Ecto neural progenitor cell (in vitro differentiated cells): Measurements from ENCODE around the gene ZNF862.
"Not testable (repeated sequence)": the region's sequence is repeated elsewhere in the genome, so short reads cannot be mapped to it uniquely, and the experiment has no call there.

Source experiments
- DNase-seq: peaks from one replicate; pipeline ENCODE4 v3.0.0-alpha.2; 2018; ENCODE audit warnings: low spot score

ZNF862 gene

DNA sequence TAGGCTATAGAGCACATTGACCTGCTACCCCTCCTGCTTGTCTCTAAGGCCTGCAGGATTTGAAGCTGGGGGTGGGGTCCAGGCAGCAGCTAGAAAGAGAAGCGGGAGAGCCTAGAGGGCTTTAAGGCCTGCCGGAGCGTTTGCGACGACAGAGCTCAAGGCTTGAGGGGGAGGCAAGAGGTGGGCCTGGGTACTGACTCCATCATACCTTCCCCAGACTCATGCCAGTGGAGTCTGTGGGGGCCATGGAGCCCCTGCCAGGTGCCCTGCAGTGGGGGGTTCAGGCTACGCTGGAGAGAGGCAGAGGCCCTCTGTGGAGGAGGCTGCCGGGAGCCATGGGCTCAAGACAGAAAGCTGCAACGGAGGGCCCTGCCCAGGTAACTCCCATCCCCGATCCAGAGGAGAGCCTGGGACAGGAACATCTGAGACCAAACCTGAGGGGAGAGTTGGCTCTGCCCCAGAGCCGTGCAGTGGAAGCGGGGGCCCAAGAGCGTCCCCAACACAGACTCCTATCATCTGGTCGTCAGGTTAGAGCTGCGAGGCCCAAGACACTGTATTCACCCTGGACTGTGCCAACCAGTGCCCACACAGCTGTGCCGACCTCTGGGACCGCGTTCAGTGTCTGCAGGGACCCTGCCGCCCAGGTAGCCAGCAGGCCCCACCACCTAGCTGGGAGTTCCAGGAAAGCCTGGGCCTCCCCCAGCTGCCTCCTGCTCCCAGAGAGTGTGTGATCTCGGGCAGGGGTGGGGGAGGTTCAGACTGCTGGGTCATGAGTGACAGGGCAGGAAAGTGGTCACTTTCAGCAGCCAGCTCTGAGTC, 13.2 kb upstream of the ZNF862 start:
- DNase-seq, result no peak

DNA sequence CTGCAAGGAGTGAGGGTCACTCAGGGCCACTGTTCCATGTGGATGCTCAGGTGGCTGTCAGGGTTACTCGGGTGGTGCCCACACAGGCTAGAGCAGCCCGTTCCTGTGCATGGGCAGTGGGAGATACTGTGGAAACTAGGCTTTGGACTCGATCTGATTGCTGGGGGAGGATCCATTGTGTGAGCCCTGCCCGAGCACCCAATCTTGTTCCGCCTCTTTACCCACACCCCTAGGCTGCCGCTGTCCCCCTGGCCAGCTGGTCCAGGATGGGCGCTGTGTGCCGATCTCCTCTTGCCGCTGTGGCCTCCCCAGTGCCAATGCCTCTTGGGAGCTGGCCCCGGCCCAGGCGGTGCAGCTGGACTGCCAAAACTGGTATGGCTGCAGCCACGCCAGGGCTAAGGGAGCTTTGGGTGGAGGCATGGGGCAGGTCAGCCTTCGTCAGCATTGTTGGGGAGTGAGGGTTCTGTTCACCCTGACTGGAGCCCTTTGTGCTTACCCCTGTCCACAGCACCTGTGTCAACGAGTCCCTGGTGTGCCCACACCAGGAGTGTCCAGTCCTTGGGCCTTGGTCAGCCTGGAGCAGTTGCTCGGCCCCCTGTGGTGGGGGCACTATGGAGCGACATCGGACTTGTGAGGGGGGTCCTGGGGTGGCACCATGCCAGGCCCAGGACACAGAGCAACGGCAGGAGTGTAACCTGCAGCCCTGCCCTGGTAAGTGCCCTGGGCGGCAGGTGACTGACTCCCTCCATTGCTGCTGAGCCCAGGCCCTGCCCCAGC, 12.4 kb upstream of the ZNF862 start:
- no peak for DNase-seq

DNA sequence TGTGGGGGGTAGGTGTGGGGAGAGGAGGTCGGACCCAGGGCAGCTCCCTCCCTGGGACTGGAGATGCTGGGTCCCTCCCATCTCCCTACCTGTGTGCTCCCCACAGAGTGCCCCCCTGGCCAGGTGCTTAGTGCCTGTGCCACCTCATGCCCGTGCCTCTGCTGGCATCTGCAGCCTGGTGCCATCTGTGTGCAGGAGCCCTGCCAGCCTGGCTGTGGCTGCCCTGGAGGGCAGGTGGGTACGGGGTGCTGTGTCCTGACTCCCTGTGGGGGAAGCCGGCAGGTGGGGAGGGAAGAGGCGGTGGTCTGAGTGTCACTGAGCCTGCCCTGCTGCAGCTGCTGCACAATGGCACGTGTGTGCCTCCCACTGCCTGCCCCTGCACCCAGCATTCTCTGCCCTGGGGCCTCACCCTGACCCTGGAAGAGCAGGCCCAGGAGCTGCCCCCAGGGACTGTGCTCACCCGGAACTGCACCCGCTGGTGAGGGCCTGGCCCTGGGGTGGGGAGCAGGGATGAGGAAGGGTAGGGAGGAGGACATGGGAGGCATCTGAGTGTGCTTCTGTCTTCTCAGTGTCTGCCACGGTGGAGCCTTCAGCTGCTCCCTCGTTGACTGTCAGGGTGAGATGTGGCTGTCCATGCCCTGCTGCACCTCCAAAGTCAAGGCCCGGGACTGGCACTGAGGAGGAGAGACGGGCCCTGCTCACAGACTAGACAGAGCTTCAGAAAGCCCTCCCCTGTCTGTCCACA, 11.7 kb upstream of the ZNF862 start:
- no peak for DNase-seq

DNA sequence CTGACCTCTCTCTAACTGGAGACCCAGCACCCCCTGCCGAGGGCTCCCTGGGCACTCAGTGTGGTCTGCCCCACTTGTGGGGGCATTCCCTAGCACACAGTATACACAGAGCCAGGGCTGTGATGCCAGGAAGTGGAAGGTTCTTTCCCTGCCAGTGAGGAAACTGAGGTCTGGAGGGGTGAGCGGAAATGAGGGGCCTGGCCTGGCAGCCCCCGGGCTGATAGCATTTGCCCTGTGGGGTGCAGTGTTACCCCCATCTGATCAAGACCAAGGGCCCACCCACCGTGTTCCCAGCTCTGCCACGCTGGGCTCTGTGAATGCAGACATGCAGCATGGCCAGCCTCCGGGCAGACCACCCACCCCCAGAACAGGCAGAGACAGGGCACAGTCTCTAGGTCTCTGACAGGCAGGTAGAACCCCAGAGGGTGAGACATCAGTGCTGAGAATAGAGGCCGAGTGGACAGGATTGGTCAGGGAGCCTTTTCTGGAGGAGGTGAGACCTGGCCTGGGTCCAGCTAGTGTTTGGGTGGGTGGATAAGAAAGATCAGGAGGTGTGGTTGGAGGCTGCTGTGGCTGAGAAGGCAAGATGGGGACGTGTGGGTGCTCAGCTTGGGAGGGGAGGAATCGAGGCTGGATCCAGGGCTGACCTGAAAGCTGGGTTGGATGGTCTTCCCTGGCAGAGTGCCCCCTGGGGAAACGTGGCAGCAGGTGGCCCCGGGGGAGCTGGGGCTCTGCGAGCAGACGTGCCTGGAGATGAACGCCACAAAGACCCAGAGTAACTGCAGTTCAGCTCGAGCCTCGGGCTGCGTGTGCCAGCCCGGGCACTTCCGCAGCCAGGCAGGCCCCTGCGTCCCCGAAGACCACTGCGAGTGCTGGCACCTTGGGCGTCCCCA, 10.8 kb upstream of the ZNF862 start:
- DNase-seq, result no peak

DNA sequence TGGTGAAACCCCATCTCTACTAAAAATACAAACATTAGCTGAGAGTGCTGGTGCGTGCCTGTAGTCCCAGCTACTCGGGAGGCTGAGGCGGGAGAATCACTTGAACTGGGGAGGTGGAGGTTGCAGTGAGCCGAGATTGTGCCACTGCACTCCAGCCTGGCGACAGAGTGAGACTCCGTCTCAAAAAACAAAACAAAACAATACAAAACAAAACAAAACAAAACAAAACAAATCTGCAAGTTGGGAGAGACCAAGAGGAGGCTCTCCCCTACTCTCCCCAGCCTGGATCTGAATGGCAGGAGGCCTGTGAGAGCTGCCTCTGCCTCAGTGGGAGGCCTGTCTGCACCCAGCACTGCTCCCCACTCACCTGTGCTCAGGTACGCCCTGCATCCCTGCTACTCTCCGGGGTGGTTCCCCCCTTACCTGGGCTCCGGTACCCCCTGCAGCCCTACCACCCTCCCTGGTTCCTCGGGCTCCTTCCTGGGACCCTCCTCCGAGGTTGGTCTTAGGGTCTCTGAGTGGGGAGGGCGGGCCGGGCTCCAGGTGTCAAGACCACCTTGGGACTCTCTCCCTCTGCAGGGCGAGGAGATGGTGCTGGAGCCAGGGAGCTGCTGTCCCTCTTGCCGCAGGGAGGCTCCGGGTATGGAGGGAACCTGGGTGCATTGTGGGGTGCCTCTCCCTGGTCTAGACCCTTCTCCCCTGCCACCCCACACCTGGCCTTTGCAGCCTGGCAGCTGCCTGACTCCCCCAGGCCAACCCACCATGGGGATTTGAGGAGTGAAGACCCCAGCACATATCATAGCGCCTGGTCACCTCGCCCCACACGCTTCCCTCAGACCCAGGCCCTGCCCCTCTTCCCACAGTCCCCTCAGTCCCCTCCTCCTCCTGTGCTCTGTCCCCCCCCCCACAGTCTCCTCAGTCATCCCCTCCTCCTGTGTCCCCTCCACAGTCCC, 9.5 kb upstream of the ZNF862 start:
- no peak for DNase-seq

DNA sequence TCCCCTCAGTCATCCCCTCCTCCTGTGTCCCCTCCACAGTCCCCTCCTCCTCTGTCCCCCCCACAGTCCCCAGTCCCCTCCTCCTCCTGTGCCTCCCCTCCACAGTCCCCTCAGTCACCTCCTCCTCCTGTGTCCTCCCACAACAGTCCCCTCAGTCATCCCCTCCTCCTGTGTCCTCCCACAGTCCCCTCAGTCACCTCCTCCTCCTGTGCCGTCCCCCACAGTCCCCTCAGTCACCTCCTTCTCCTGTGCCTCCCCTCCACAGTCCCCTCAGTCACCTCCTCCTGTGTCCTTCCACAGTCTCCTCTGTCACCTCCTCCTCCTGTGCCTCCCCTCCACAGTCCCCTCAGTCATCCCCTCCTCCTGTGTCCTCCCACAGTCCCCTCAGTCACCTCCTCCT, 7.6 kb upstream of the ZNF862 start:
- not testable (repeated sequence) for DNase-seq

DNA sequence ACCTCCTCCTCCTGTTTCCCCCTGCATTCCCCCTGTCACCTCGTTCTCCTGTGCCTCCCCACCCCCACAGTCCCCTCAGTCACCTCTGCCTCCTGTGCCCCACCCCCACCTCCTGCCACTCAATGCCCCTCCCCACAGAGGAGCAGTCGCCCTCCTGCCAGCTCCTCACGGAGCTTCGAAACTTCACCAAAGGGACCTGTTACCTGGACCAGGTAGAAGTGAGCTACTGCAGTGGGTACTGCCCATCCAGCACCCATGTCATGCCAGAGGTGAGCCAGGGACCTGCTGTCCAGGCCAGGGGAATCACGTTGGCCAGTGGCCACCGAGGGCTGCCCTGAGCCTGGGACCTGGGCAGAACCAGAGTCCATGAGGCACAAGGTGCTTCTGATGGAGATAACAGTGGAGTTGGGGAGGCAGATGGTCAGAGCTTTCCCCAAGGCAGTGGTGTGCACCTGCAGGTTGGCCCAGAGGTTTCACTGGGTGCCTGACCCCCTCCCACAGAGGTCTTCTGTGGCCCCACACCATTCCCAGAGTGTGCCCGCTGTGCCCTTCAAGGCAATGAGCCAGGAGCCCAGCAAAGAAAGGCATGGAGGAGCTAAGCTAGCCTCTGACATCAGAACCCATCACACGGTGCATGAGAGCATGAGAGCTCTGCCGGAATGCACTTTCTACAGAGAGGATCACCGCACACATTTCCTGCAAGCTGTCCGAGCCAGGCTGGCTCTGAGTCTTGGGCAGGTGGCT, 7.0 kb upstream of the ZNF862 start:
- no peak for DNase-seq

DNA sequence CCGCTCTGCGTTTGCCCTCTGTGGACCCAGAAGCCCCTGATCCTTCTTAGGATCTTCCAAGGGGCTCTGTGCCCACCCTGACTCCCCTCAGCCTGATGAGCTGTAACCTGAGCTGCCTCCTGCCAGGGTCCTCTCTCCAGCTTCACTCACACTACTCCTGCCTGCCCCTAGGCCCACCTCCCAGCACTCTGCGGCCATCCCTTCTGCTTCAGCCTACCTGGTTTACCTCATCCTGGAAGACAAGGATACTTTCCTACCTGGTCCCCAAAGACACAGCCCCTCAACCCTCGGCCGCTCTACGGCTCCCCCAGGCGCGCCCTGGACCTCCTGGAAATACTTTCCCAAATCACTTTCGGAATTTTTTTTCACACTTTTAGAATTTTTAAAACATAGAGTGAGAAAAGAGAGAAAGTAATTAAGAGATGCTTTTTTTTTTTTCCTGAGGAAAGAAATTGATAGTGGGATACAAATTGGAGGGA, 6.4 kb upstream of the ZNF862 start:
- no peak for DNase-seq

DNA sequence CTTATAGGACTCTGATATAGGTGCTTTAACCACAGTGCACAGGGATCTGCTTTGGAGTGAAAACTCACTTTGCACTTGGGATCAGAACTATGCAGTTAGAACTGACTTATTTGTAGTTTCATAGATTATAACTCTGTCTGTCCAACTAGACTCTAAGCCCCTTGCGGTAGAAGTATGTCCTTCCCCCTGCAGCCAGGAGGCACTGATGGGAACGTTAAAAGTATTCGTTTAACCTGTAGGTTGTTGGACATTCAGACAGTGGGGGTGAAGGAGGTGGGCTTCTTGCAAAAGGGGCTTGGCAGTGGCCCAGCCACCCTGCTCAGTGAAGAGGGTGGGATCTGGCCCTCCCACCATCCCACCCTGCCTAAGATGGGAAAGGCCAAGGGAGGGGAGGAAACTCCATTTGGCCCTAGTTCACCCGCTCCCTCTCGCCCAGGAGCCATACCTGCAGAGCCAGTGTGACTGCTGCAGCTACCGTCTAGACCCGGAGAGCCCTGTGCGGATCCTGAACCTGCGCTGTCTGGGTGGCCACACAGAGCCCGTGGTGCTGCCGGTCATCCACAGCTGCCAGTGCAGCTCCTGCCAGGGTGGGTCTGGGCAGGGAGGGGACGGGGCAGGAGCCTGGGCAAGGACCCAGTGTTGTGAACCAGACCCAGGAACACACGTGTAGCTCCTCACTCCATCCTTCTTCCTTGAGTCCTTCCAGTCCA, 5.7 kb upstream of the ZNF862 start:
- DNase-seq, result no peak

DNA sequence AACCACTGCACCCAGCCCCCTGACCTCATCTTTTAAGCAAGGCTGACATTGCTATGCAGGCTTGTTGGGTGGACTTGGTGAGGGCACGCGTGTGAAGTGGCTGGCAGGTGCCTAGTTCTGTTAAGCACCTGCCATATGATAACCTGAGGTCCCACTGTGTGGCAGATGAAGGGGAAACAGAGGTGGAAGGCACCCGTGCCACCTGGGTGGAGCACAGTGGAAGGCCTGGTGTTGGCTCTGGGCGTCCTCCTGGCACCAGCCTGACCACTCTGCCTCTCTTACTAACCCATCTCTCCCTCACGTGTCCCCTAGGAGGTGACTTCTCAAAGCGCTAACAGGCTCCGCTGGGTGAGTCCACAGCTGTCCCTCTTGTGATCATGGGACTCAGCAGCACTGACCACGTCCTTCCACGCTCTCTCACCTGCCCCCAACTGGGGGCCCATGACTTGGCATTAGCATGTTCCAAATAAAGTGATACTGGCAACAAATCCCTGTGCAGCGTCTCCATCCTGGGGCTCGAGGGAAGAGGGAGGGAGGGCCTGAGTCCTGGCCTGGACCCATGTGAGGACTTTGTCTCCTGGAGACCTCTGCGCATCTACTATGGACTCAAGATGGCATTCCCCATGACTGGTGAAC, 4.6 kb upstream of the ZNF862 start:
- DNase-seq, result no peak

DNA sequence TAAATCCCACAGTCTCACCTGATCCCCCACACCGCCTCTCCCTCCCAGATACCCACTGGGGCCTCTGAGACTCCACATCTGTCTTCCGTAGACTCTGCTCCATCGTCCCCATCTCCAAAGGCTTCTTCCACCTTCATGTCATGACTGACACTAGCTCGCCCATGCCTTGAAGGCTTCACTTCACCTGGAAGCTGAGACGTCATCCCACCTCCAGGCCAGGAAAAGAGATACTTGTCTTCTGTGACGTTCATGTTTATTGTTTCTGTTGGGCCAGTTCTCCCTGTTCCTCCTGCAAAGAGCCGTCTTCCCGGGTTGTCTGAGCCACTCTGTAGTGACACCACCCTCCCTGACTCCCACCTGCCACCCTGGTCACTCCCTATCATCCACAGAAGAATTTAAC, 3.6 kb upstream of the ZNF862 start:
- DNase-seq, result no peak

DNA sequence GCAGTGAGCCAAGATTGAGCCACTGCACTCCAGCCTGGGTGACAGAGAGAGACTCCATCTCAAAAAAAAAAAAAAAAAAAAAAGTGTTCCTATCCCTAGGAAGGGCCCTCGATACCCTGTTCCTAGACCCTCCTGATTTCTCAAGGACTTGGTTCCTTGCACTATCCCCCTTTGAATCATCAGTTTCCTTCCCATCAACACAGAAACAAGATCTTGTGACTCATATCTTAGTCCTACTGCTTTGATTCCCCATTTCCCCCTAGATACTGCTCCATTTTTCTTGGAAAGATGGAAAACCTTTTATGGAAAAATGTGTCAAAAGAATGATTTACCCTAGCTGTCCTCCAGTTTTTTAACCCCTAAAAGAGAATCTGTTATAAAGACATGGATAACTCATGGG, 1.7 kb upstream of the ZNF862 start:
- no peak for DNase-seq

DNA sequence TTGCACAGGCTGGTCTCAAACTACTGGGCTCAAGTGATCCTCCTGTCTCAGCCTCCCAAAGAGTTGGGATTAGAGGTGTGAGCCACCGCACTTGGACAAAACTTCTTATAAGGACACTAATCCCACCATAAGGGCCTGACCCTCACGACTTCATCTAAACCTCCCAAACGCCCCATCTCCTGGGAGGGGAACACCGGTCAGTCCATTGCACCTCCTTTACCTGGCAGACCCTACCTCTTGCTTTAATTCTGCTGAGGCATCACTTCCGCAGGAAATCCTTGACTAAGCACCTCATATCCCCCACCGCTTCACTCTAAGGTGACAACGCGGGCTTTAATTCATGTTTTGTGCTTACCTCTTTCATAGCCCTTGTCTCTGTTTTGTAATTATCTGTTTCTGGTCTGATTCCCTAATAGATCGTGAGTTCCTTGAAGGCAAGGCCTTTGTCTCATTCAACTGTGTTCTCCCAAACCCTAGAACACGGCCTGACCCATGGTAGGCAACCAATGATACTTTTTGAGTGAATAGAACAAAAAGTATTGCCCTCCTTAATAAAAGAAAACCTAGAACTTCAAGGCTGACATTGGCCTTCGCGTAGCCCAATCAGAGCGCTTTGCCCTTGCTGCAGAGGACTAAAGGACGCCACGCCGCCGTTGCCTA, 481 bp upstream of the ZNF862 start:
- no peak for DNase-seq

DNA sequence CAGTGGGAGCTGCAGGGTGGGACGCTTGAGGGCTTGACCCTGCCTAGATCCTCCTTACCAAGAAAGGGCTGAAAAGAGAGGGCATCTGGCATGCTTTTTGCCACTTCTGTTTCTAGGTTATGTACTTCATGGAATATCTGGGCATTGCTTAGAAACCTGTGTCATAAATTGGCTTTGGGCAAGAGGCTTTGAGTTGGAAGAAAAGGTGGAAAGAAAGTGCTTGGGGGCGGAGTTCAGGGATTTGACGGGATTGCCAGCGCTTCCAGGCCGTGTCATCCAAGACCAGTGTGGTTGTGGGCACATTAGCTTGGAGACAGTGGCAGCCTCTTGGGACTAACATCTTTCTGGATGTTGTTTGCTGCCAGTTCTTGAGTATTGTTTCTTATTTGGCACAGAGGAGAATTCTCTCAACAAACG, 825 bp downstream of the ZNF862 start:
- DNase-seq, result no peak

DNA sequence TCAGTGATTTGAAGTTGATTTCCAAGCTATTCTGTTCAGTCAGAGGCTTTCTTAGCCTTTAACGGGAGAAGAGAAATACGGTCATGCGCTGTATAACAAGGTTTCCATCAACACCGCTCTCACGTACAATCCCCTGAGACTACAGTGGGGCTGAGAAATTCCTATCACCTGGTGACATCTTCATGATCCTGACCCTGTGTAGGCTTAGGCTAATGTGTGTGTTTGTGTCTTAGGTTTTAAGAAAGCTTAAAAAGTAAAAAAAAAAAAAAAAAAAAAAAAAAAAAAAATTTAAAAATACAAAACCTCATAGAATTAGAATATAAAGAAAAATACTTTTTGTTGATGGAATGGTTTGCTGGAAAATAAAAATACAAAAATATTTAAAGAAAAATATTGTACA, 1.8 kb downstream of the ZNF862 start:
- DNase-seq, result no peak

DNA sequence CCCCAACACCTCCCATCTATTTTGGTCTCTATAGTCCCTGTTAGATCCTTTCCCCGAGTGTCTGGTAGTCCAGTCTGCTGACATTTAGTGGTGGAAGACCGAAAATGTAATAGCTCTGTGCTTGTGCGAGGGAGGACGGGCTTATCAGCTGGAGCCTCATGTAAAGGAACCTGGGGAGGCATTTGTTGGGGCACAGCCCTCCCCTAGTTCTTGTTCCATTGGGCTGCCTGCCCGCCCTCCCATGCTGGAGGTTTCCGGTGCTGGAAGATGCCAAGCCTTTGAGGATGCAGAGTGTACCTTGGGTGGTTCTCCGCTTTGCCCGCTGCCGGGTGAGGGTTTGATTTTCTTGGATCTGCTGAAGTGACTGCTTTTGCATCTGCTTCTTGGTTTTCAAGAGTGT, 5.4 kb downstream of the ZNF862 start:
- no peak for DNase-seq

DNA sequence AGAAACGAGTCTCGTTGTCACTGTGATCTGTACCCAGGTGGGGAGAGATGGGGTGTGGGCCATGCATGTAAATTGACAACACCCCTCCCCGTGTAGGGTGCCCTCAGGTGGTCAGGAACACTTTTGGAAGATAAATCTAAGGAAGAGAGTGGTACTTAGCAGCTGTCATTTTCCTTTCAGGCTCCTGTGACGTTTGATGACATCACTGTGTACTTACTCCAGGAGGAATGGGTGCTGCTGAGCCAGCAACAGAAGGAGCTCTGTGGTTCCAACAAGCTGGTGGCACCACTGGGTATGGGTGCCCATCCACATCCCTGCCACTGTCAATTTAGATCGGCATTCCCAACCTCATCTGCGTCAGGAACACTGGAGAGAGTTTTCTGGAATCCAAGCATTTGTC, 6.3 kb downstream of the ZNF862 start:
- DNase-seq, result no peak
